Vagina (tissue), 2 donors: Measurements from ENCODE around the gene TSPAN4. TPM values are rescaled to one million over a fixed set of nuclear protein-coding genes. Genes with fewer than 3 reads are reported as not detected.

Experiments
- DNase-seq, 2 donors: peaks; one replicate each; pipeline ENCODE4 v3.0.0-alpha.2; 2017; ENCODE audit errors: extremely low spot score in 2 of 2
- H3K27ac ChIP-seq: fragments of 200-600 bp; sonication (generic); one replicate; pipeline ENCODE4 v1.5.1; 2019
- H3K27me3 ChIP-seq: fragments of 200-600 bp; sonication (generic); one replicate; pipeline ENCODE4 v1.5.1; 2019
- H3K36me3 ChIP-seq, 2 donors: fragments of 200-600 bp; sonication (generic); one replicate each; pipeline ENCODE4 v1.5.1; 2017 to 2019
- H3K4me1 ChIP-seq: fragments of 200-600 bp; sonication (generic); one replicate; pipeline ENCODE4 v1.5.1; 2019
- H3K4me3 ChIP-seq, 2 donors: fragments of 200-600 bp; sonication (generic); 1 replicate in 1 of 2; 2 replicates in 1 of 2; pipeline ENCODE4 v1.5.1; 2016 to 2019
- H3K9me3 ChIP-seq: fragments of 200-600 bp; sonication (generic); one replicate; pipeline ENCODE4 v1.5.1; 2019
- POLR2A ChIP-seq, 2 donors: fragments of 450-650 bp; IDR thresholded peaks; one replicate each; pipeline ENCODE4 v1.6.1; 2017; ENCODE audit warnings: antibody characterized with exemption in 2 of 2, mild to moderate bottlenecking in 2 of 2, moderate library complexity in 2 of 2
- POLR2AphosphoS5 ChIP-seq, 2 donors: sonication (generic); formaldehyde crosslinking; IDR thresholded peaks; one replicate each; pipeline ENCODE4 v1.9.0; 2017; ENCODE audit warnings: antibody characterized with exemption in 2 of 2, mild to moderate bottlenecking in 2 of 2, low read depth in 1 of 2; ENCODE audit not compliant: insufficient read depth in 1 of 2
- intact Hi-C: fragments of 100-400 bp; cut with DNase I; formaldehyde crosslinking; loops from one replicate; pipeline ENCODE4 v1.15.1; 2023
- total RNA-seq: library from RNA; depleted of rRNA; stranded (reverse); fragments of >200 nt; gene quantifications from one replicate; pipeline ENCODE4 v1.2.3, GENCODE V29; 2016
- TF ChIP-seq, protein P1 (sequence below), 3 experiments: fragments of 450-650 bp in 2 of 3; fragments of 200-600 bp in 1 of 3; sonication (generic) in 1 of 3; IDR thresholded peaks; one replicate each; pipeline ENCODE4 v1.5.1; 2017 to 2019; ENCODE audit warnings: antibody characterized with exemption in 3 of 3, mild to moderate bottlenecking in 2 of 3, moderate library complexity in 2 of 3

The TSPAN4 gene
- total RNA-seq, 1 donor from 2014 or later = 99.0 TPM

DNA sequence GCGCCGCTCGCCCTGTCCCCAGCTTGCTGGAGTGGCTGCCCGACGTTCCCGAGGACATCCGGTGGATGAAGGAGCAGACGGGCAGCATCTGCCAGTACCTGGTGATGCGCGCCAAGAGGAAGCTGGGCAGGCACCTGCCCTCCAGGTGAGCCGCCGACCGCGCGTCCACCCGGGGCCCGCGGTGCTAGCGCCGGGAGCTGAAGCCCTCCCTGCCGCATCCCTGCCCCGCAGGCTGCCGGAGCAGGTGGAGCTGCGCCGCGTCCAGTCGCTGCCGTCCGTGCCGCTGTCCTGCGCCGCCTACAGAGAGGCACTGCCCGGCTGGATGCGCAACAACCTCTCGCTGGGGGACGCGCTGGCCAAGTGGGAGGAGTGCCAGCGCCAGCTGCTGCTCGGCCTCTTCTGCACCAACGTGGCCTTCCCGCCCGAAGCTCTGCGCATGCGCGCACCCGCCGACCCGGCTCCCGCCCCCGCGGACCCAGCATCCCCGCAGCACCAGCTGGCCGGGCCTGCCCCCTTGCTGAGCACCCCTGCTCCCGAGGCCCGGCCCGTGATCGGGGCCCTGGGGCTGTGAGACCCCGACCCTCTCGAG lies 18.3 kb upstream of the TSPAN4 start:
- Histone ChIP-seq H3K27me3 (no peaks in the 10 kb centered on the region), H3K4me1 (peaks cover 52% of the 10 kb centered on the region), H3K9me3 (no peaks in the 10 kb centered on the region), H3K27ac (no peak overlapping the region), H3K36me3 (peaks cover 0 to 28% of the 10 kb centered on the region in 2 donors), H3K4me3 (no peak overlapping the region)
- DNase-seq = no peak
- intact Hi-C loops = no loop called here
- TF ChIP-seq, protein P1, sequence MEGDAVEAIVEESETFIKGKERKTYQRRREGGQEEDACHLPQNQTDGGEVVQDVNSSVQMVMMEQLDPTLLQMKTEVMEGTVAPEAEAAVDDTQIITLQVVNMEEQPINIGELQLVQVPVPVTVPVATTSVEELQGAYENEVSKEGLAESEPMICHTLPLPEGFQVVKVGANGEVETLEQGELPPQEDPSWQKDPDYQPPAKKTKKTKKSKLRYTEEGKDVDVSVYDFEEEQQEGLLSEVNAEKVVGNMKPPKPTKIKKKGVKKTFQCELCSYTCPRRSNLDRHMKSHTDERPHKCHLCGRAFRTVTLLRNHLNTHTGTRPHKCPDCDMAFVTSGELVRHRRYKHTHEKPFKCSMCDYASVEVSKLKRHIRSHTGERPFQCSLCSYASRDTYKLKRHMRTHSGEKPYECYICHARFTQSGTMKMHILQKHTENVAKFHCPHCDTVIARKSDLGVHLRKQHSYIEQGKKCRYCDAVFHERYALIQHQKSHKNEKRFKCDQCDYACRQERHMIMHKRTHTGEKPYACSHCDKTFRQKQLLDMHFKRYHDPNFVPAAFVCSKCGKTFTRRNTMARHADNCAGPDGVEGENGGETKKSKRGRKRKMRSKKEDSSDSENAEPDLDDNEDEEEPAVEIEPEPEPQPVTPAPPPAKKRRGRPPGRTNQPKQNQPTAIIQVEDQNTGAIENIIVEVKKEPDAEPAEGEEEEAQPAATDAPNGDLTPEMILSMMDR (IDR thresholded peaks at IDR 0.05) = no peak
- TF ChIP-seq POLR2AphosphoS5 (IDR thresholded peaks at IDR 0.05; ENCODE audit: insufficient read depth in 1 of 2, low read depth in 1 of 2) (no peak), POLR2A (IDR thresholded peaks at IDR 0.05) (no peak)

DNA sequence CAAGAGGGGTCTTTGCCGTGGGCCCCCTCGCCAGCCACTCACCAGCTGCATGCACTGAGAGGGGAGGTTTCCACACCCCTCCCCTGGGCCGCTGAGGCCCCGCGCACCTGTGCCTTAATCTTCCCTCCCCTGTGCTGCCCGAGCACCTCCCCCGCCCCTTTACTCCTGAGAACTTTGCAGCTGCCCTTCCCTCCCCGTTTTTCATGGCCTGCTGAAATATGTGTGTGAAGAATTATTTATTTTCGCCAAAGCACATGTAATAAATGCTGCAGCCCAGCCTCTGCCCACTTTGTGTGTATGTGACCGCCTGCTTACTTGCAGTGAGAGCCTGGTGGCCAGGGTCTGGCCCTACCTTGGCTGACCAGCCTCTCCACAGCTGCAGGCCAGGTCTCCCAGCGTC lies 17.7 kb upstream of the TSPAN4 start:
- TF ChIP-seq, protein P1 (IDR thresholded peaks at IDR 0.05) = no peak
- TF ChIP-seq POLR2A (IDR thresholded peaks at IDR 0.05) (no peak), POLR2AphosphoS5 (IDR thresholded peaks at IDR 0.05; ENCODE audit: insufficient read depth in 1 of 2, low read depth in 1 of 2) (no peak)
- no peak overlapping the region for H3K27ac ChIP-seq
- H3K4me1 ChIP-seq = peaks cover 58% of the 10 kb centered on the region
- no peaks in the 10 kb centered on the region for H3K9me3 ChIP-seq
- H3K4me3 ChIP-seq = no peak overlapping the region
- DNase-seq = no peak
- H3K36me3 ChIP-seq = peaks cover 0 to 28% of the 10 kb centered on the region in 2 donors
- H3K27me3 ChIP-seq = no peaks in the 10 kb centered on the region
- intact Hi-C loops = no loop called here

DNA sequence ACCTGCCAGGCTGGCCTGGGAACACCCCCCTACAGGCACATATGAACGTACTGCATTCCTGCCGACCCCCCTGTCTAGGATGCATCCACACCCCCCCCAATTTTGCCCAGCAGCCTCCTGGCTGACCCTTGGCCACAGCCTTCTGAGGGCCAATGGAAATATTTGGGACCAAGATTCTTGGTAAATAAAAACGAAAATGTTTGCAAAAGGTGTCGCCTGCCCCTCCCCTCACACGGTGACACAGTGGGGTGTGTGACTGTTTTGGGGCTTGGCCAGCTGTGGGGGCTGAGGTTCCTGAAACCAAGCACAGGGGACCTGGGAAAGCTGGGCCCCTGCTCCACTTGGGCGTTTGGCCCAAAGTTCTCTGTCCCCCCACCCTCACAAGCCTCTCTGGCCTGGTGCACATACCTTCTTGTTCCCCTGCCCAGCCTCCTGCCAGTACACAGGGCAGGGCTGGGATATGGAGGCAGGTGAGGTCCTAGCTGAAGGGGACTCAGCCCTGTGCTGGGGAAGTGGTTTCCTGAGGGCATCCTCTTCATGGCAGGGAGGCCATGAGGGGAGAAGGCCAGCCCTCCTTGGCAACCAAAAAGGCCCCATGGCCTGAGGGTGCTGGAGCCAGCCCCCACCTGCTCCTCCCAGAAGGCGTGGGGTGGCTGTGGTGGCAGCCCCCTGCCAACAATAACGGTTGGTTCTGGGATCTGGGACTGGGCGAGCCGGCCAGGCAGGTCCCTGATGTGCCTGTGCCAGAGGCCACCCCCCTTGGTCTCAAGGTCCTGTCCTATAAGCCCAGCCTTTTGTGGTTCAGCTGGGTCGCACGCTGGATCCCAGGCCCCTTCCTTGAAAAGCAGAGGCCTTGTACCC lies 17.1 kb upstream of the TSPAN4 start:
- intact Hi-C loops = no loop called here
- Histone ChIP-seq H3K27ac (no peak overlapping the region), H3K9me3 (no peaks in the 10 kb centered on the region), H3K36me3 (peaks cover 0 to 28% of the 10 kb centered on the region in 2 donors), H3K4me1 (peaks cover 59% of the 10 kb centered on the region), H3K27me3 (no peaks in the 10 kb centered on the region), H3K4me3 (no peak overlapping the region)
- no peak for DNase-seq
- TF ChIP-seq, protein P1 (IDR thresholded peaks at IDR 0.05) = no peak
- no peak for TF ChIP-seq POLR2AphosphoS5 (IDR thresholded peaks at IDR 0.05; ENCODE audit: insufficient read depth in 1 of 2, low read depth in 1 of 2)
- TF ChIP-seq POLR2A (IDR thresholded peaks at IDR 0.05) = no peak

DNA sequence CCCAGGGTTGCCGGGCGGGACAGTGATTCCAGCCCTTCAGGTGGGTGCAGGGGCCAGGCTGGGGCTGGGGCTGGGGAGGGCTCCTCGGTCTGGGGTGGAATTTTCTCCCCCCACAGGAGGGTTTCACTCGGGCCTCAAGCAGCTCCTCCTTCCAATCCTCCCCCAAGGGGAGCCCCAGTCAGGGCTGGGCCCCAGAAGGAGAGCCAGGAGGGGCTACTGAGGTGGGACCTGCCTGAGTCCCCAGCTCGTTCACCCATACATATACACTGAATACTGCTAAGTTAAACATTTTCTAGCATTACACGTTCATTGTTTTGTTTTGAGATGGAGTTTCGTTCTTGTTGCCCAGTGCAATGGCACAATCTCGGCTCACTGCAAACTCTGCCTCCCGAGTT lies 16.4 kb upstream of the TSPAN4 start:
- no peaks in the 10 kb centered on the region for H3K9me3 ChIP-seq
- peaks cover 59% of the 10 kb centered on the region for H3K4me1 ChIP-seq
- TF ChIP-seq, protein P1 (IDR thresholded peaks at IDR 0.05) = no peak
- TF ChIP-seq POLR2AphosphoS5 (IDR thresholded peaks at IDR 0.05; ENCODE audit: insufficient read depth in 1 of 2, low read depth in 1 of 2) (no peak), POLR2A (IDR thresholded peaks at IDR 0.05) (no peak)
- intact Hi-C loops = no loop called here
- H3K27me3 ChIP-seq = no peaks in the 10 kb centered on the region
- no peak overlapping the region for H3K27ac ChIP-seq
- no peak overlapping the region for H3K4me3 ChIP-seq
- DNase-seq = no peak
- H3K36me3 ChIP-seq = peaks cover 0 to 28% of the 10 kb centered on the region in 2 donors

DNA sequence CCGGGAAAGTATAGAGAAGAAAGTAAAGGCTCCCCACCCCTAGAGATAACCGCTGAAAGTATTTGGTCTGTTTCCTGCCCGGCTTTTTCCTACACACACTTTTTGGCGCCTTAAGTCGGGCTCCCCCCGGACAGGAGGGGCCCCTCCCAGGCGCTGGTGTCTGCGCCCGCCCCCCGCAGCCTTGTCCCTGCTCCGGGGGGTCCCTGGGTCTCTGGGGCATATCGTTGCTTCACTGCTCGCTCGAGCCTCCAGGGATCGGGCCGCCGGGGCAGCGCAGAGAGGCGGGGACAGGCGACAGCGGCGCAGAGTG lies 15.9 kb upstream of the TSPAN4 start:
- Histone ChIP-seq H3K36me3 (peaks cover 0 to 28% of the 10 kb centered on the region in 2 donors), H3K27ac (no peak overlapping the region), H3K9me3 (no peaks in the 10 kb centered on the region), H3K27me3 (no peaks in the 10 kb centered on the region), H3K4me3 (peak overlapping the region; percentile 33 to 36), H3K4me1 (peaks cover 59% of the 10 kb centered on the region)
- DNase-seq = no peak
- TF ChIP-seq, protein P1 (IDR thresholded peaks at IDR 0.05) = no peak
- TF ChIP-seq POLR2A (IDR thresholded peaks at IDR 0.05) (no peak), POLR2AphosphoS5 (IDR thresholded peaks at IDR 0.05; ENCODE audit: insufficient read depth in 1 of 2, low read depth in 1 of 2) (no peak)
- intact Hi-C loops = no loop called here
